Activated CD4-positive, alpha-beta T cell treated with anti-CD3 and anti-CD28 coated beads, Interleukin-2, amount 50 U/mL, for 1 hour (primary cell): ENCODE results near the gene EP400.

ENCODE experiments used
- DNase-seq: peaks from one replicate; pipeline ENCODE4 v3.0.0-alpha.2; 2020

EP400 gene

GRCh38 chr12:131949431-131950181 is at the start of gene EP400:
Gene EP400 (plus strand): TSS chr12:131949942. CDS start chr12:131960620, 10,678 bp downstream.
- DNase-seq, result peak; percentile 95

- DNase-seq, result no peak
Observed at GRCh38 chr12:131900397-131900796, 49.3 kb upstream of the EP400 start.

GRCh38 chr12:131901431-131902331 is 48.1 kb upstream of the EP400 start:
- DNase-seq, result no peak

GRCh38 chr12:131902332-131903241 is 47.2 kb upstream of the EP400 start:
- DNase-seq, result no peak

- DNase-seq, result no peak
Observed at GRCh38 chr12:131903270-131904255, 46.2 kb upstream of the EP400 start.

GRCh38 chr12:131904346-131904745 is 45.4 kb upstream of the EP400 start:
- DNase-seq, result no peak

- no peak for DNase-seq
Observed at GRCh38 chr12:131905081-131905629, 44.6 kb upstream of the EP400 start.

- DNase-seq, result no peak
Observed at GRCh38 chr12:131905630-131906091, 44.1 kb upstream of the EP400 start.

GRCh38 chr12:131907379-131908091 is 42.2 kb upstream of the EP400 start:
- no peak for DNase-seq

GRCh38 chr12:131908092-131909080 is 41.4 kb upstream of the EP400 start:
- DNase-seq, result no peak

- DNase-seq, result no peak
Observed at GRCh38 chr12:131909081-131909751, 40.5 kb upstream of the EP400 start.

GRCh38 chr12:131909752-131910219 is 40.0 kb upstream of the EP400 start:
- DNase-seq, result no peak

- DNase-seq, result no peak
Observed at GRCh38 chr12:131910302-131911027, 39.3 kb upstream of the EP400 start.

GRCh38 chr12:131911028-131911650 is 38.6 kb upstream of the EP400 start:
- no peak for DNase-seq

- no peak for DNase-seq
Observed at GRCh38 chr12:131911851-131912477, 37.8 kb upstream of the EP400 start.

- DNase-seq, result no peak
Observed at GRCh38 chr12:131912518-131913274, 37.0 kb upstream of the EP400 start.
